ENCODE measurements around the gene GOLGA3.

GOLGA3 gene

GRCh38 chr12:132719141-132719953, 109.3 kb downstream of the GOLGA3 start:
- no peak for DNase-seq

Data from CD4-positive, alpha-beta T cell treated with Interferon gamma for 1 hour (primary cell).